Transverse colon (tissue), 4 donors: ENCODE measurements around the gene SAMHD1. TPM values are rescaled to one million over a fixed set of nuclear protein-coding genes. Genes with fewer than 3 reads are reported as not detected.
A peak's percentile ranks its signal among the peaks of the same experiment; 100 is the strongest.

ENCODE experiments used
- DNase-seq: peaks from one replicate; pipeline ENCODE4 v3.0.0-alpha.2; 2019
- H3K27ac ChIP-seq, 4 donors: fragments of 200-600 bp; sonication (generic); 2 replicates each; pipeline ENCODE4 v1.5.1; 2016 to 2018; ENCODE audit warnings: inconsistent platforms in 4 of 4
- H3K27me3 ChIP-seq: fragments of 200-600 bp; sonication (generic); 2 replicates; pipeline ENCODE4 v1.5.1; 2017; ENCODE audit warnings: inconsistent platforms
- H3K36me3 ChIP-seq, 4 donors: fragments of 200-600 bp; sonication (generic); 2 replicates each; pipeline ENCODE4 v1.5.1; 2017 to 2019; ENCODE audit warnings: inconsistent platforms in 4 of 4
- H3K4me1 ChIP-seq, 4 donors: fragments of 200-600 bp; sonication (generic); 2 replicates each; pipeline ENCODE4 v1.5.1; 2017 to 2020; ENCODE audit warnings: inconsistent platforms in 4 of 4
- H3K4me3 ChIP-seq, 4 donors: fragments of 200-600 bp; sonication (generic); 1 replicate in 1 of 4; 2 replicates in 3 of 4; pipeline versions ENCODE4 v1.5.1 to v1.6.1; 2017 to 2019; ENCODE audit warnings: inconsistent platforms in 4 of 4
- H3K9me3 ChIP-seq, 2 donors: fragments of 200-600 bp; sonication (generic); 2 replicates each; pipeline ENCODE4 v1.5.1; 2017 to 2019; ENCODE audit warnings: inconsistent platforms in 2 of 2
- EP300 ChIP-seq: sonication (generic); formaldehyde crosslinking; IDR thresholded peaks from one replicate; pipeline ENCODE4 v1.6.1; 2017; ENCODE audit warnings: antibody characterized with exemption, low read depth
- POLR2A ChIP-seq: fragments of 450-650 bp; IDR thresholded peaks from one replicate; pipeline ENCODE4 v1.6.1; 2016; ENCODE audit warnings: antibody characterized with exemption, mild to moderate bottlenecking, moderate library complexity
- POLR2AphosphoS5 ChIP-seq, 3 donors: sonication (generic); formaldehyde crosslinking; IDR thresholded peaks; one replicate each; pipeline ENCODE4 v1.6.1; 2016; ENCODE audit warnings: antibody characterized with exemption in 3 of 3
- WGBS, 2 donors: methylation state at CpG; one replicate each; pipeline ENCODE4 v1.1.5; 2018; ENCODE audit warnings: low coverage in 1 of 2; 5-methylcytosine and 5-hydroxymethylcytosine counted together
- in situ Hi-C, 4 donors: fragments of 200-750 bp; cut with MboI; loops; one replicate each; pipeline versions ENCODE4 v1.15.0 to v1.15.1; 2017; ENCODE audit warnings: low sequenced_read_pairs in 3 of 4, low pct_ligation_motif_present in 1 of 4, low pct_unique_long_range_greater_than_20kb in 1 of 4
- intact Hi-C: fragments of 100-400 bp; cut with DNase I; formaldehyde crosslinking; loops from one replicate; pipeline ENCODE4 v1.15.1; 2023; ENCODE audit warnings: low total_unique reads
- total RNA-seq, 4 donors: library from RNA; depleted of rRNA; stranded (reverse); fragments of >200 nt; gene quantifications; one replicate each; pipeline ENCODE4 v1.1.0, GENCODE V29; 2016
- TF ChIP-seq, protein P1 (sequence below), 5 experiments: fragments of 200-600 bp in 3 of 5; fragments of 450-650 bp in 2 of 5; sonication (generic) in 3 of 5; IDR thresholded peaks; 1 replicate in 2 of 5; 2 replicates in 3 of 5; pipeline ENCODE4 v1.5.1; 2016 to 2017; ENCODE audit warnings: antibody characterized with exemption in 5 of 5, inconsistent platforms in 3 of 5, mild to moderate bottlenecking in 2 of 5, moderate library complexity in 1 of 5

SAMHD1 gene
- total RNA-seq, 4 donors from 2014 or later, result 40.6 to 96.9 (median 70.6) TPM

DNA sequence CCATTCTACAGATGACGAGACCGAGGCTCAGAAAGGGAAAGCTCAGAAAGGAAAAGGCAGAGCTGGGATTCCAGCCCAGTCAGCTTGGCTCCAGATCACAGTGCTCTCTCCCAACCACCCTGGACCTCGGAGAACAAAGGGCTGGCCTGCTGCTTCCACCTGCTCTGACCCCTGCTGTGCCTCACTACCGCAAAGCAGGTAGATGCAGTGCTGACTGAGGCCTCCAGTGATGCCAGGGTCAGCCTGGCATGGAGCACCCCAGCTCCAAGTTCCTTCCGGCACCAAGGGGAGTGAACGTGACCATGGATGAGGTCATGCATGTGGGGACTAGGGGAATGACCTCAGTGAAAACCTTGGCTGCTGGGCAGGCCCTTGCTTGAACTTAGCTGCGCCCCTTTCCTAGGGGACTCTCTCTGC lies 96.3 kb downstream of the SAMHD1 start:
- DNase-seq, result no peak
- H3K4me1 ChIP-seq, result peaks cover 36 to 69% (median 49%) of the 10 kb centered on the region in 4 donors
- 78% methylated on average over 6 of the region's 7 CpGs; no CpG with 5 or more reads in 1 of the 2 donors for WGBS, 2 donors
- no peaks in the 10 kb centered on the region for H3K27me3 ChIP-seq
- in situ Hi-C loops (no loop called here), intact Hi-C loops (no loop called here)
- TF ChIP-seq POLR2AphosphoS5 (IDR thresholded peaks at IDR 0.05), result no peak
- TF ChIP-seq EP300, result no peak
- no peak for TF ChIP-seq POLR2A
- TF ChIP-seq, protein P1, sequence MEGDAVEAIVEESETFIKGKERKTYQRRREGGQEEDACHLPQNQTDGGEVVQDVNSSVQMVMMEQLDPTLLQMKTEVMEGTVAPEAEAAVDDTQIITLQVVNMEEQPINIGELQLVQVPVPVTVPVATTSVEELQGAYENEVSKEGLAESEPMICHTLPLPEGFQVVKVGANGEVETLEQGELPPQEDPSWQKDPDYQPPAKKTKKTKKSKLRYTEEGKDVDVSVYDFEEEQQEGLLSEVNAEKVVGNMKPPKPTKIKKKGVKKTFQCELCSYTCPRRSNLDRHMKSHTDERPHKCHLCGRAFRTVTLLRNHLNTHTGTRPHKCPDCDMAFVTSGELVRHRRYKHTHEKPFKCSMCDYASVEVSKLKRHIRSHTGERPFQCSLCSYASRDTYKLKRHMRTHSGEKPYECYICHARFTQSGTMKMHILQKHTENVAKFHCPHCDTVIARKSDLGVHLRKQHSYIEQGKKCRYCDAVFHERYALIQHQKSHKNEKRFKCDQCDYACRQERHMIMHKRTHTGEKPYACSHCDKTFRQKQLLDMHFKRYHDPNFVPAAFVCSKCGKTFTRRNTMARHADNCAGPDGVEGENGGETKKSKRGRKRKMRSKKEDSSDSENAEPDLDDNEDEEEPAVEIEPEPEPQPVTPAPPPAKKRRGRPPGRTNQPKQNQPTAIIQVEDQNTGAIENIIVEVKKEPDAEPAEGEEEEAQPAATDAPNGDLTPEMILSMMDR (IDR thresholded peaks at IDR 0.05), result no peak
- peak overlapping the region; percentile 42 to 89 (median 68) for H3K27ac ChIP-seq
- H3K36me3 ChIP-seq, result no peaks in the 10 kb centered on the region
- no peak overlapping the region for H3K4me3 ChIP-seq
- H3K9me3 ChIP-seq, result no peaks in the 10 kb centered on the region

DNA sequence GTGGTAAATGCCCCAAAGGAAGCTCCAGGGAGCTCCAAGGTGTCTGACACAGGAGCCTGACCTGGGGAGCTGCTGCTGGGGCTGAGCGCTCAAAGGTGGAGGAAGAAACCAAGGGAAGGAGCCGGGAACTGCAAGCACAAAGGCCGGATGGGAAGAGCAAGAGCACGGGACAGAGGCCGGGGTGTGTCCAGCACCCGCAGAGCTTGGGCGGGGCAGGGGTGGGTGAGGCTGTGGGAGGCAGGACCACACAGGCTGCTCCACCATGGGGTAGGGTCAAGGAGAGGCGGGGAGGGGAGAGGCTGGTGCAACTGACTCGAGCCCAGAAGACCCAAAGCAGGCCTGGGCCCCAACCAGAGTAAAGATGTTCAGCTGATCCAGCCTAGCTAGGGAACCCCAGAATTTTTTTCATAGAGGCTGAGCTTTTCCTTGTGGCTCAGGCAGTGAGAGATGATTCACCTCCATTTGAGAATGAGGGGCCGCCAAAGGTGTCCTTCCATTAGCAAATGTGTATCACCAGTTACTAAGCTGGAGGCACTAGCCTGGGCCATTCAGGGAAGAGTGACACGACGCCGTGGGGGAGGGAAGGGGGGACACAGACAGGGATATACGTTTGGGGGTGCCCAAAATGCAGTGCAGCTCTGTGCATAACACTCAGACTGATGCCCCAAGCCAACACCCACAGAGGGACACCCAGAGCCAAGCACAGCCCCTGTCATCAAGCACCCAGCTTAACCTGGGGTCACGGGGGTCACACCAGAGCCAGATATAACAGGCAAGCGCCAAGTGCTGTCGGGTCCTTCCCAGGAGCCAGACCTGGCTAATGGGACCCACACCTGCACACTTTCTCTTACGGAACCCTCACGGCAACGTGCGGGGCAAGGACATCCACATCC lies 96.9 kb downstream of the SAMHD1 start:
- intact Hi-C loops (no loop called here), in situ Hi-C loops (no loop called here)
- Histone ChIP-seq H3K4me3 (no peak overlapping the region), H3K9me3 (no peaks in the 10 kb centered on the region), H3K27me3 (no peaks in the 10 kb centered on the region), H3K4me1 (peaks cover 32 to 63% (median 46%) of the 10 kb centered on the region in 4 donors), H3K36me3 (no peaks in the 10 kb centered on the region), H3K27ac (peak overlapping the region; percentile 42 to 89 (median 68))
- 60 to 74% methylated on average over 3 to 21 of the region's 21 CpGs for WGBS, 2 donors
- DNase-seq, result peak; percentile 65
- TF ChIP-seq, protein P1 (IDR thresholded peaks at IDR 0.05), result no peak
- TF ChIP-seq EP300, result no peak
- TF ChIP-seq POLR2AphosphoS5 (IDR thresholded peaks at IDR 0.05), result no peak
- no peak for TF ChIP-seq POLR2A

DNA sequence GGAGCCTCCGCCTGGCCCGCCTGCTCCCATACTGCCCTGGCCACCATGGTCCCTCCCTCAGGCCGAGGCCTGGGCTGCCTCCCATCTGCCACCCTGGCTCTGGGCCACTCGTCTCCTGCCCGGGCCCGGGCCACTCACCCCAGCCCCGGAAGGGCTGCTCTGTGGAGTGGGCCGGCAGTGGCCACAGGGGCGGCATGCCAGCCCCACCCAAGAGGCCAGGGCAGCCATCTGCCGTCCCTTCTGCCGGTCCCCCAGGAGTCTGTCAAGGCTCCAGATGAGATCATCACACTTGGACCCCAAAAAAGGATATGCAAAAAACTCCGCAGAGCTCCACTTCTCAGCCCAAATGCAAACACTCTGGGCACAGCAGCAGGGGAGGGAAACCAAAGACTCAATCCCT lies 99.3 kb downstream of the SAMHD1 start:
- 54% methylated on average over 9 of the region's 12 CpGs; no CpG with 5 or more reads in 1 of the 2 donors for WGBS, 2 donors
- TF ChIP-seq, protein P1 (IDR thresholded peaks at IDR 0.05), result no peak
- TF ChIP-seq EP300, result no peak
- TF ChIP-seq POLR2A, result no peak
- TF ChIP-seq POLR2AphosphoS5 (IDR thresholded peaks at IDR 0.05), result no peak
- Histone ChIP-seq H3K4me3 (no peak overlapping the region), H3K9me3 (no peaks in the 10 kb centered on the region), H3K36me3 (no peaks in the 10 kb centered on the region), H3K4me1 (peaks cover 37 to 67% (median 49%) of the 10 kb centered on the region in 4 donors), H3K27me3 (no peaks in the 10 kb centered on the region), H3K27ac (peak overlapping the region; percentile 82 to 89 (median 86))
- intact Hi-C loops (no loop called here), in situ Hi-C loops (no loop called here)
- no peak for DNase-seq

DNA sequence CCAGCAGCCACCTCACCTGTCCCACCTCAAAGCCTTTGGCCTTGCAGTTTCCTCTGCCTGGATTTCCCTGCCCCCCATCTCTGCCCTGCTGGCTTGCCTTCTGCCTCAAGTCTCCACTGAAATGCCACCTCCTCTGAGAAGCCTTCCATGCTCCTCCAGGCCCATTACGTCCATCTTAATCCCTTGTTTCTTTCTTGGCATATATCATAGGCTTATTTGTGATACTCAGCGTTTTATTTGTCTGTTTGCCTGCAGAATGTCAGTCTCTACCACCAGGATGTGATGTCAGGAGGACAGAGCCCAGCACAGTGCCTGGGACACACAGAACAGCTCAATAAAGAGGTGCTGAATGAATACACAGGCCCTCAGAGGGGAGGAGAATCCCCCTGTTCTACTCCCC lies 100.0 kb downstream of the SAMHD1 start:
- Histone ChIP-seq H3K4me1 (peaks cover 32 to 67% (median 49%) of the 10 kb centered on the region in 4 donors), H3K36me3 (no peaks in the 10 kb centered on the region), H3K27me3 (no peaks in the 10 kb centered on the region), H3K4me3 (no peak overlapping the region), H3K9me3 (no peaks in the 10 kb centered on the region), H3K27ac (peak overlapping the region; percentile 82 to 89 (median 86))
- intact Hi-C loops, result no loop called here
- in situ Hi-C loops, result no loop called here
- WGBS, 2 donors, result 72 to 75% methylated on average over 2 of the region's 2 CpGs
- TF ChIP-seq, protein P1 (IDR thresholded peaks at IDR 0.05), result no peak
- TF ChIP-seq POLR2AphosphoS5 (IDR thresholded peaks at IDR 0.05) (no peak), EP300 (no peak), POLR2A (no peak)
- DNase-seq, result no peak
